ENCODE measurements around the gene WWTR1. TPM values are rescaled to one million over a fixed set of nuclear protein-coding genes. Genes with fewer than 3 reads are reported as not detected.

The WWTR1 gene
- total RNA-seq, 4 donors from 2014 or later = 11.3 to 30.7 (median 17.6) TPM

DNA sequence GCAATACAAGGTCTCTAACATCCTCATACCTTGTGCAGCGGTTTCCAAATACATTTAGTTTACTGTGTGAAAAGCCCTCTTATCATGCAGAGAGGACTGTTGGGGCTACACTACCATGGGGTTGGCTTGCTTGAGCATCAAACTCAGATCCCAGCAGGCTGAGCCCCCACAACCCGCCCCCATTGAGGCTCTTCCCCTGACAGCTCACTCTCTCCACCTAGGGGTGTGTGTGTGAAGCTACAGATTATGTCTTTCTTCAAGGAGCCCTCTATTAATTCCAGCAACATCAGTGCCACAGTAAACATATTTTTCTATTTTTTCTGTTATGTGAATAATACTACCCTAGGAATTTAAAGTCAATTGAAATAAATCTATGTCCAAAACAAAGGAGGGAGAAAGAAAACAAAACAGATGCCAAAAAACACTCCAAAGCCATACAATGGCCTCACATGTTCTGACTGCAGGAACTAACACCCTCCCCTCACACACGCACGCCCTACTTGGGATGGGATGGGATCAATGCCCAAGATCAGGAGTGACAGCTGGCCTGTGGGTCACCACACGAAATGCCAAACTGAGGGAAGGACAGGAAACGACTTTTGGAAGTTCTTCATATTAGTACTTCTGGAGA lies 168.7 kb downstream of the WWTR1 start:
- in situ Hi-C loops (cut with MboI; ENCODE audit: low sequenced_read_pairs in 4 of 4) (loop anchor here (10.0 to 25.0 kb wide), 4 partner anchors 102 to 527 kb away; partner anchors contain the start of gene TM4SF1 (in 1 of the 4)), intact Hi-C loops (cut with DNase I; ENCODE audit: low total_unique reads) (no loop called here)
- H3K27ac ChIP-seq = no peak overlapping the region
- H3K4me3 ChIP-seq = no peak overlapping the region
- H3K36me3 ChIP-seq = no peaks in the 10 kb centered on the region
- no peaks in the 10 kb centered on the region for H3K27me3 ChIP-seq
- H3K4me1 ChIP-seq = peaks cover 0 to 14% of the 10 kb centered on the region in 2 donors
- TF ChIP-seq POLR2A (IDR thresholded peaks at IDR 0.05) = no peak
- TF ChIP-seq, protein P1, sequence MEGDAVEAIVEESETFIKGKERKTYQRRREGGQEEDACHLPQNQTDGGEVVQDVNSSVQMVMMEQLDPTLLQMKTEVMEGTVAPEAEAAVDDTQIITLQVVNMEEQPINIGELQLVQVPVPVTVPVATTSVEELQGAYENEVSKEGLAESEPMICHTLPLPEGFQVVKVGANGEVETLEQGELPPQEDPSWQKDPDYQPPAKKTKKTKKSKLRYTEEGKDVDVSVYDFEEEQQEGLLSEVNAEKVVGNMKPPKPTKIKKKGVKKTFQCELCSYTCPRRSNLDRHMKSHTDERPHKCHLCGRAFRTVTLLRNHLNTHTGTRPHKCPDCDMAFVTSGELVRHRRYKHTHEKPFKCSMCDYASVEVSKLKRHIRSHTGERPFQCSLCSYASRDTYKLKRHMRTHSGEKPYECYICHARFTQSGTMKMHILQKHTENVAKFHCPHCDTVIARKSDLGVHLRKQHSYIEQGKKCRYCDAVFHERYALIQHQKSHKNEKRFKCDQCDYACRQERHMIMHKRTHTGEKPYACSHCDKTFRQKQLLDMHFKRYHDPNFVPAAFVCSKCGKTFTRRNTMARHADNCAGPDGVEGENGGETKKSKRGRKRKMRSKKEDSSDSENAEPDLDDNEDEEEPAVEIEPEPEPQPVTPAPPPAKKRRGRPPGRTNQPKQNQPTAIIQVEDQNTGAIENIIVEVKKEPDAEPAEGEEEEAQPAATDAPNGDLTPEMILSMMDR (IDR thresholded peaks at IDR 0.05 in 4 of 5, conservative IDR thresholded peaks at IDR 0.05 in 1 of 5) = peak in 1 of 5 experiments; percentile 22
- no peak for ATAC-seq
- H3K9me3 ChIP-seq = no peaks in the 10 kb centered on the region
- no peak for DNase-seq

DNA sequence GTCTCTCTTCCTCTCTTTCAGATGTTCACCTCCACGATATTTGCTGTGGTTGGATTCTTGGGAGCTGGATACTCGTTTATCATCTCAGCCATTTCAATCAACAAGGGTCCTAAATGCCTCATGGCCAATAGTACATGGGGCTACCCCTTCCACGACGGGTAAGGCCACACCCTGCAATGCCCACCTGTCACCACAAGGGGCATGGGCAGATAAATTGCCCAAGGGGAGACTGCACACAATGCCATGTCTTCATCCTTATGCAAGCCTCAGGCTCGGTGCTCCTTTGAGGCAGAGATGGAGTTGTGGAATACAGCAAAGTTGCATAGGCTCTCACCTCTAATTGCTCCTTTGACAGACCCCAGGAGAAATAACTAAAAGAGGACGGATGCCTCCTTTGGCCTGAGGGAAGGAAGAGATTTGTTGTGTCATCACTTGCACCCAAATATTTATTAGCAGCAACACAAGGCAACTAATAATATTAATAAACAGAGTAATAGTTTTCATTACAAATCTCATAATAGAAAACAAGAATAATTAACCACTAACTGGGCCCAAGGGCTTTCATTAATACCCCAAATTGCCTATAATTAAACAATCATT lies 170.1 kb downstream of the WWTR1 start:
- DNase-seq (no peak), ATAC-seq (no peak)
- Histone ChIP-seq H3K9me3 (no peaks in the 10 kb centered on the region), H3K4me1 (peaks cover 0 to 14% of the 10 kb centered on the region in 2 donors), H3K27ac (no peak overlapping the region), H3K36me3 (no peaks in the 10 kb centered on the region), H3K4me3 (no peak overlapping the region), H3K27me3 (no peaks in the 10 kb centered on the region)
- intact Hi-C loops (cut with DNase I; ENCODE audit: low total_unique reads) (no loop called here), in situ Hi-C loops (cut with MboI; ENCODE audit: low sequenced_read_pairs in 4 of 4) (loop anchor here (10.0 to 25.0 kb wide), 4 partner anchors 100 to 525 kb away; partner anchors contain the start of gene TM4SF1 (in 1 of the 4))
- TF ChIP-seq, protein P1 (IDR thresholded peaks at IDR 0.05 in 4 of 5, conservative IDR thresholded peaks at IDR 0.05 in 1 of 5) = peak in 3 of 5 experiments; percentile 13 to 23 (median 22)
- TF ChIP-seq POLR2A (IDR thresholded peaks at IDR 0.05) = no peak

DNA sequence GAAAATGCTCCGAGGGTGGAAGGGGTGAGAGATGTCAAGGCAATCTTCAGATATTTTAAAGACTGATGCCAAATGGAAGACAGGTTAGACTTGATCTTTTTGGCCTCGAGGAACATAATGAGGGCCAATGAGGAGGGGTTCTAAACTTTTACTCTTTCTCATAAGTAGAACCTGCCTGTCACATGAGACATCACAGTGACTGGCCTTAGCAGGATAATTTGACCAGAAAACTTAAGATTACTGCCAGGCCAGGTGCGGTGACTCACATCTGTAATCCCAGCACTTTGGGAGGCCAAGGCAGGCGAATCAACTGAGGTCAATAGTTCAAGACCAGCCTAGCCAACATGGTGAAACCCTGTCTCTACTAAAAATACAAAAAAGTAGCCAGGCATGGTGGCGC lies 171.1 kb downstream of the WWTR1 start:
- Histone ChIP-seq H3K36me3 (no peaks in the 10 kb centered on the region), H3K27me3 (no peaks in the 10 kb centered on the region), H3K27ac (no peak overlapping the region), H3K4me3 (no peak overlapping the region), H3K4me1 (peaks cover 0 to 14% of the 10 kb centered on the region in 2 donors), H3K9me3 (no peaks in the 10 kb centered on the region)
- no peak for TF ChIP-seq POLR2A (IDR thresholded peaks at IDR 0.05)
- TF ChIP-seq, protein P1 (IDR thresholded peaks at IDR 0.05 in 4 of 5, conservative IDR thresholded peaks at IDR 0.05 in 1 of 5) = no peak
- no peak for DNase-seq
- no peak for ATAC-seq
- intact Hi-C loops (cut with DNase I; ENCODE audit: low total_unique reads) = no loop called here
- in situ Hi-C loops (cut with MboI; ENCODE audit: low sequenced_read_pairs in 4 of 4) = loop anchor here (10.0 to 25.0 kb wide), 4 partner anchors 99 to 524 kb away; partner anchors contain the start of gene TM4SF1 (in 1 of the 4)

DNA sequence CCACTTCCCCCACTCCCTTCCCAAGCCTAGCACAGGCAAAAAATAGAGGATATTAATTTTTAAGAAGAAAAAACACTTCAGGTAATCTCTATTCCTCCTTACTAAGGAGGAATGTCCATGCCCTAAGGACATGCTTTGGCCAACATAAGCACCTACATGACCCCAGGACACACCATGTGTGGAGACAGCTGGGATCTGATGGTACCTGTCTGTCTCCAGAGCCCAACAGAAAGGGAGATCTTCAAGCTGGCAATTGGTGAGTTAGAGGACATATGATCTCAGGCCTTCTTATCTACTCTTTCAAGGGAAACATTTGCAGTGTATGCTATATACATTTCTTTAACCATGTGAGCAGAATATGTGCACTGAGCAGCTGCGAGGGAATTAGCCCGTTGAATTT lies 176.3 kb downstream of the WWTR1 start:
- DNase-seq (no peak), ATAC-seq (no peak)
- TF ChIP-seq, protein P1 (IDR thresholded peaks at IDR 0.05 in 4 of 5, conservative IDR thresholded peaks at IDR 0.05 in 1 of 5) = no peak
- TF ChIP-seq POLR2A (IDR thresholded peaks at IDR 0.05) = no peak
- no peaks in the 10 kb centered on the region for H3K9me3 ChIP-seq
- H3K27me3 ChIP-seq = no peaks in the 10 kb centered on the region
- no peak overlapping the region for H3K27ac ChIP-seq
- no peak overlapping the region for H3K4me3 ChIP-seq
- H3K4me1 ChIP-seq = peaks cover 9 to 16% of the 10 kb centered on the region in 2 donors
- in situ Hi-C loops (cut with MboI; ENCODE audit: low sequenced_read_pairs in 4 of 4) = loop anchor here (5.0 to 25.0 kb wide), 5 partner anchors 84 to 519 kb away; partner anchors contain the start of gene TM4SF1 (in 1 of the 4)
- no peaks in the 10 kb centered on the region for H3K36me3 ChIP-seq
- intact Hi-C loops (cut with DNase I; ENCODE audit: low total_unique reads) = loop anchor here (5.0 kb wide), 1 partner anchor 359 kb away; no protein-coding TSS in a partner anchor
